SK-MEL-5 (cell line): ENCODE results near the gene STX2. TPM values are rescaled to one million over a fixed set of nuclear protein-coding genes. Genes with fewer than 3 reads are reported as not detected.
A peak's percentile ranks its signal among the peaks of the same experiment; 100 is the strongest.

ENCODE experiments used
- DNase-seq: peaks from one replicate; pipeline ENCODE4 v3.0.0-alpha.2; 2016; ENCODE audit warnings: low read depth, low spot score
- in situ Hi-C: cut with HindIII; loops from 2 replicates; pipeline ENCODE4 v1.10.0; 2016; ENCODE audit warnings: low sequenced_read_pairs, high pct_unique_total_duplicates, low pct_unique_long_range_greater_than_20kb
- total RNA-seq: library from RNA; depleted of rRNA; stranded (reverse); fragments of >200 nt; shearing (Covaris generic); gene quantifications from 2 replicates; pipeline ENCODE4 v1.2.3, GENCODE V29; 2014

Gene STX2
- total RNA-seq, 1 experiment from 2014 or later: 23.7 TPM

- DNase-seq: no peak
- in situ Hi-C loops: no loop called here
Observed at GRCh38 chr12:130846369-130846768, 7.3 kb upstream of the STX2 start.

GRCh38 chr12:130839770-130840404 lies 837 bp upstream of the STX2 start:
- in situ Hi-C loops: no loop called here
- no peak for DNase-seq

GRCh38 chr12:130838284-130838950 lies 633 bp downstream of the STX2 start:
- in situ Hi-C loops: no loop called here
- peak; percentile 18 for DNase-seq

- no peak for DNase-seq
- in situ Hi-C loops: no loop called here
Observed at GRCh38 chr12:130835436-130835835, 3.6 kb downstream of the STX2 start.

- no peak for DNase-seq
- in situ Hi-C loops: no loop called here
Observed at GRCh38 chr12:130835011-130835410, 4.0 kb downstream of the STX2 start.

- in situ Hi-C loops: no loop called here
- DNase-seq: no peak
Observed at GRCh38 chr12:130832561-130833209, 6.4 kb downstream of the STX2 start.

GRCh38 chr12:130831876-130832405 lies 7.1 kb downstream of the STX2 start:
- no peak for DNase-seq
- in situ Hi-C loops: no loop called here

- in situ Hi-C loops: no loop called here
- no peak for DNase-seq
Observed at GRCh38 chr12:130831246-130831645, 7.8 kb downstream of the STX2 start.

- no peak for DNase-seq
- in situ Hi-C loops: no loop called here
Observed at GRCh38 chr12:130830246-130830551, 8.9 kb downstream of the STX2 start.

GRCh38 chr12:130829391-130830245 lies 9.4 kb downstream of the STX2 start:
- in situ Hi-C loops: no loop called here
- no peak for DNase-seq

- in situ Hi-C loops: no loop called here
- DNase-seq: no peak
Observed at GRCh38 chr12:130828895-130829294, 10.2 kb downstream of the STX2 start.

GRCh38 chr12:130827432-130827831 lies 11.6 kb downstream of the STX2 start:
- in situ Hi-C loops: no loop called here
- DNase-seq: no peak

GRCh38 chr12:130826151-130826801 lies 12.8 kb downstream of the STX2 start:
- in situ Hi-C loops: no loop called here
- DNase-seq: peak; percentile 46

GRCh38 chr12:130825771-130826150 lies 13.3 kb downstream of the STX2 start:
- in situ Hi-C loops: no loop called here
- no peak for DNase-seq

GRCh38 chr12:130819681-130820080 lies 19.4 kb downstream of the STX2 start:
- in situ Hi-C loops: no loop called here
- no peak for DNase-seq

GRCh38 chr12:130818635-130819576 lies 20.1 kb downstream of the STX2 start:
- in situ Hi-C loops: no loop called here
- peak; percentile 22 for DNase-seq

GRCh38 chr12:130818272-130818634 lies 20.8 kb downstream of the STX2 start:
- in situ Hi-C loops: no loop called here
- no peak for DNase-seq
